HG03565 (cell line): ENCODE measurements around the gene CCDC6.
A peak's percentile ranks its signal among the peaks of the same experiment; 100 is the strongest.
"Not testable (repeated sequence)": the region's sequence is repeated elsewhere in the genome, so short reads cannot be mapped to it uniquely, and the experiment has no call there.

Experiments used
- ATAC-seq: cut with Tn5 transposase; IDR thresholded peaks from one replicate; pipeline ENCODE4 v1.9.1; 2021; ENCODE audit warnings: mild to moderate bottlenecking, moderate library complexity; ENCODE audit not compliant: unreplicated experiment

CCDC6 gene

DNA sequence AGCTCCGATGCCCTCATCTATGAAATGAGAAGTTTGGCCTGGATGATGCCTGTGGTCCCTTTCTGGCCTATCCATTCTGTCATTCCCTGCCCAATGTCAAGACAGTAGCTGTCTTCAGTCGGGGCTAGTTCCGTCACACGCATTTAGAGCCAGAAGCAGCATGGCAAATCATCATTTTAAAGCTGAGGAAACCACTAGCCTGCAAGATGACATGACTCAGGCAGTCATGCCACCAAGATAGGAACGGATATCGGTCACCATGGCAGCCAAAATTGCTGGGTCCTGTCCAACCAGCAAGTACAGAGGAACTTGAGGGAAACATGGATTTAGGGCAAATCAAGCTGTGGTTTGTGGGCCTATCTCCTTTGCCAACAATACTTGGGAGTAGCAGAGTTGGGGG is 88.6 kb downstream of the CCDC6 start:
- ATAC-seq: no peak

DNA sequence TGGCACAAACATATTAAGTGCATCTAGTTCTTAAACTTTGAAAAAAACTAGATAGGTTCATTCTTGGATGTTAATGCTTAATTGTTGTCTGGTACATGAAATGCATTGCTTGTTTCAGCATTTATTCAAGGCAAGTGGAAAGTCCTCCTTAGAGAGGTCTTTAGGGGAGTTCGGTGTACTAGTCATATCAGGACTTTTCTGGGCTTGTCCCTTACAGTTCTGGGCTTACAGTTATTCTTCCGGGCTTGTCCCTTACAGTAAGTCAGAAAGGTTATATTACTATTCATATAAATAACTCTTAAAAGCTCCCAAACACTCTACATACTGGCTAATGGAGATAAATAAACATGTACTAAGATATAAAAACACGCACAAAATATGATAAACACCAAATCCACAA is 91.5 kb downstream of the CCDC6 start:
- no peak for ATAC-seq

DNA sequence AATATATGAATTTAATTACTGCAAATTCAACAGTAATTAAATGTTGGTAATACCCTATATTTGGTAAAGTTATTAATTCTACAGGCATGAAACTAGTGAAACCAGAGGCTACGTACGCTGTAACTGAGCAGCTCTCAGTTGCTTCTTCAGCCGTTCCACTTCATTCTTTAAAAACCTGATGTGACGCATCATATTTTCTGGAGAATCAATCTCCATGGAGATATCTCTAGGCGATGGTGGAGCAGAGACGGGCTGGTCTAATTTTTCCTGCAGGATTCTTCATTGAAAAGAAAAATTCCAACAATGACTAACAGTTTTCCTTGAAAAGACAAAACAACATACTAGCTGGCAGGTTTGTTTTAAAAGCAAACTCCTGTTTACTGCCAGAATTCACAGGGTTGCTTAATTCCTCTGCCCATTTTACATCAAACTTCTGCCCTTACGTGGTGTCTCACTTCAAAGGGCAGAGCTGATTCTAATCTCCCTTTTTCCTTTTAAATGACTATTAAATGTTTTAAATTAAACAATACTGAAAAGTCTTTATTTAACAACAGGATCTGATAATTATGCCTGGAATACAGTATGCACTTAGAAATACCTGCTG is 93.7 kb downstream of the CCDC6 start:
- ATAC-seq: no peak

DNA sequence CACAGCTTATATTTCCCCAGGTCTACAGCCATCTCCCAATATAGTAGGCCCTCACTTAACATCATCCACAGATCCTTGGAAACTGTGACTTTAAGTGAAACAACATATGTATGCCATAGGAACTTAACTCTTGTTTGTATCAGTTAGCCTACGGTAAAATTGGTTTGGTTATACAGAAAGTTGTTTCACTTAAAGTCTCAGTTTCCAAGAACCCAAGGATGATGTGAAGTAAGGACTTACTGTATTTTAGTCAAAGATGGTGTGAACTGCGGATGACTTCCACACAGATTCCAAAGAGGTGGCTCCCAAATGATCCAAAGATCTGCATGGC is 96.7 kb downstream of the CCDC6 start:
- ATAC-seq: no peak

DNA sequence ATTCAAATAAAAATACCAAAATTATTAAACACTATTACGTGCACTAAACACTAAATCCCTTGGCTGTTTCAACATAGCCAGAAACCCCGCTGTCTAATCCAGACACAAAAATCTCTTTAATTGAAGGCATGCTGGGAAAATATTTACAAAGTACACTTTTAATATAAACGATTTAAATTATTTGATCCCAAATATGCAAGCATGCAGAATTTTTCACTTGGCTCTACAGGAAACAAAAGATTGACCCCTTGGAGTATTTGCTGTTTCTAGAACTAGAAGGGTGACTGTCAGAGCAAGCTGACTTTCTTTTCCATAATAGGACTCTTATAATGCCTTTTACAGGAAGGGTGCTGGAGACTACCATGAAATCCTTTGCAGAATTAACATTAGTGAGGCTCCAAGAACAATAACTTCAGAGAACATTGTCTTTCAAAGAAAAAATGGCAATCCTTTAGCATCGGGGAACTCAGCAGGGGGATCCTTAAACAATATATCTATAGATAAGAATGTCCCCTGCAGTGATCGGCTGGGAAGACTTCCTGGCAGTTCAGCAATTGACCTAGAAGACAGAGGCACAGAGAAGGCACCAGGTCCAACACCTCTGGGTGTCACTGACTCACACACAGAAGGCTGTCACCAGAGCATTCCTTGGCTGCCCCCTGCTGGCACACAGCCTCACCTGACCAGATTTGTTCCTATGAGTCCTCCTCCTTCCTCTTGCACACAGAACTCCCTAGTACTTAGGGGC is 97.3 kb downstream of the CCDC6 start:
- ATAC-seq: peak; percentile 93

DNA sequence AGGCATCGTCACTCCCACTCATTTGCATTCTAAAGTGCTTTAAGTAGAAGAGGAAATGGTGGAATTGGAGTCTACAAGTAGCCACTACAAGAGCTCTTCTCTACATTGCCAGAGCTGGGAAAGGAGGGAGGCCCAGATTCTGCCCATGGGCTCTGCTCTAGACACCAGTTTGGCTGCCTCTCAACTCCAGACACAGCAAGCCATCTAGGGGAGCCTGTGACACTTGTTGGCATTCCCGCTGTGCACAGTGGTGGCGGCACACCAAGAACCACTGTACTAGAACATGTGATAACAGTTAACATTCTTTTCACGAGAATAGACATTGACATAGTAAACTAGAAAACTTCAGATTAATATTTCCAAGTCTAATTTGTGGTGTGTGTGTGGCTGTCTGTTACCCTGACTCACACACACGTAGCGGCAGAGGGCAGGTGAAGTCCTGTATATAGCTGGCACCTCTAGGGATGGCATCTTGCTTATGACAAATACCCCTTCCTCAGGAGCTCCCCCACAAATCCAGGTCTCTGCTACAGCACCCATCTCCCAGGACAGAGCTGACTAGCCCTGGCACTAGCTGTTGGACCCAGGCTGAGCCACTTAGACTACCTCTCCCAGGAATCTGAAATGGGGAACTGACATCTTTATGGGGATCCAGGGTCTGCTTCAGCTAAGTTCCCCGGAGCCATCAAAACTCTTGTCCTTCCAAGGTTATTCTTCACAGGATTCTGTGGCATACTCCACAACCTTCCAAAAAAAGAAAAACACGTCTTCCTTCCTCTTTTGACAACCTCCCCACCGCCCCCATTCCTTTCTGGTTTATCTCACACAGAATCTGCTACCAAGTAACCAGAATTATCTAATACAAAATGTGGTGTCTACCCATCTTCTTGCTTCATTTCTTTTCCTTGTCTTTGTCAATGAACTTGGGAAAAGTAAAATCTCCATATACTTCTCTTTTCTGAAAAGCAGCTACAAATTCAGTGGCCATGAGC is 98.4 kb downstream of the CCDC6 start:
- ATAC-seq: no peak

DNA sequence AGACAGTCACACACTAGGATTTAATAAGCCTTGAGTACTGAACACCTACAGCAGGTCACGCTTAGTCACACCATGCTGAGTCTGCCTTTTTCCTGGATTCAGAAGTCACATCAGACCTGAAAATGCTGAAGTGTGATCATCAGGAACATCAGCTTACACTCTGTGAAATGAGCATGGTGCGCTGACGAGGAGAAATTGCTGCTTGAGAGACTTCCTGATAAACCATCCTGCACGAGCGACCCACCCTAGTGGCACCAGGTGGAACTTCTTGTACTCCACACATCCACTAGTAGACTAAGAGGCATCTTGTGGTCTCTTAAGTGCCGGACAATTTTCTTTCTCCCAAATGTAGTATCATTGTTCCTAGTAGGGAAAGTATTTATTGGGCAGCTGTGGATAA is 101.3 kb downstream of the CCDC6 start:
- ATAC-seq: no peak

DNA sequence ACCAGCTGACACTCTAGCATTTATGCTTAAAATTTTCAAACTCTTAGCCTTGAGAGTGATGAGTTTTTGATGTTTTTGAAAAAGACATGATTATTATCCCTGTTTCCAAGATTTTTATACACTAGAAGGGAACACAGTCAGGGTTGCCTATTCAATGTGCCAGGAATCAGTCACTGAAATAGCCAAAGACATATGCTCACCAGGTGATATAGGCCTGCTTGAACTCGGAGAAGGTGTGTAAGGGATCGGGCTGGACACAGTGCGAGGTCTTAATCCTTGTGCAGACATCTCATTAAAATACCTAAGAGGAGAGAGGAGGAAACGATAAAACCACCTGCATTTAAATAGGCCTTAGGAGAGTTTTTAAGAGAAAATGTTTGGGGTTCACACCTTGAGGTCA is 102.1 kb downstream of the CCDC6 start:
- ATAC-seq: no peak

DNA sequence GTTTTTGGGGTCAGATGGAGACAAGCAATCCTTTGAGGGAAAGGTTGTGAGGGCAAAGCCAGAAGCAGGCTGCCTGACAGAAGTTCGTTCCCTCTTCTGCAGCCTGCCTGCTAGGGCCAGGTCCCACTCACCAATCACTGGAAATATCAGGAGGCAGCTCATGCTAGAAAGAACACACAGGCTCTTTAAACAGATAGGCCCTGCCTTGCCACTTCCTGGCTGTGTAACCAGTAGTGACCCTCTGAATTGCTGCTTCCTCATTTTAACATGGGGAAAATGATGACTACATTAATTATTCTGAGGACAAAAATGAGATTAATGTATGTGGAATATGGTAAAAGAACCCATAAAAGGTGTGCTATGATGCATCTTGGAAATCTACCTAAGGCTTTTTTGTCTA is 102.6 kb downstream of the CCDC6 start:
- no peak for ATAC-seq

DNA sequence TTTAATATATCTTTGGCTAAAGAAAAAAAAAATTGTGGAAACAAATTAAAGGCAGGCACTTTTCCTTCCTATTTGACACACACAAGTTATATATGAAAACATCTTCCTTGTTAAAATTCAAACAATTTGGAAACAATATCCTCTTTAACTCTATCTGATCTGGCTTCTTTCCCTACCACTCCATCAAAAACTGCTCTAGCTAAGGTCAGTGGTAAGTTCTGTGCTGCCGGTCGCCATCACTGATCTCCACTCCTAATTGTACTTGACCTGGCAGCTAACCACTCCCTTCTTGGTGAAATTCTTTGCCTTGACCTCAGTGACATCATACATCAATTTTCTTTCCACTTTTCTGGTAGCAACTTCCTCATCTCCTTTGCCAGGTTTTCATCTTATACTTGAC is 105.2 kb downstream of the CCDC6 start:
- no peak for ATAC-seq

DNA sequence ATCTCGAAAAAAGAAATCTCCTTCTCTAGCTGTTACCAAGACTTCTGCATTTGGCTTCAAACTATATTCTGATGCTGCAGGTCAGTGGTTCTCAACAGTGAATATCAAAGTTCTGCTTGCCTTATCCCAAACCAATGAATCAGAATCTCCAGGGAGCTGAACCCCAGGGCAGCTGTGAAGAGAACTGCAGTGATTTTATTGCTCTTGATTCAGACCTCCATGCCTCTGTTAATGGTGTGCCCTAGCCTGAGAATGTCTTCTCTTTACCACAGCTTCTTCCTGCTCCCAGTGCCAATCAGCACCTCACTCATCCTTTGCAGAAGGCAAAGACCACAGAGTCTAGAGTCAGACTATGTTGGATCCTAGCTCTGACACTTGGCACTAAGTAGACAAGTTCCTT is 106.9 kb downstream of the CCDC6 start:
- ATAC-seq: no peak

DNA sequence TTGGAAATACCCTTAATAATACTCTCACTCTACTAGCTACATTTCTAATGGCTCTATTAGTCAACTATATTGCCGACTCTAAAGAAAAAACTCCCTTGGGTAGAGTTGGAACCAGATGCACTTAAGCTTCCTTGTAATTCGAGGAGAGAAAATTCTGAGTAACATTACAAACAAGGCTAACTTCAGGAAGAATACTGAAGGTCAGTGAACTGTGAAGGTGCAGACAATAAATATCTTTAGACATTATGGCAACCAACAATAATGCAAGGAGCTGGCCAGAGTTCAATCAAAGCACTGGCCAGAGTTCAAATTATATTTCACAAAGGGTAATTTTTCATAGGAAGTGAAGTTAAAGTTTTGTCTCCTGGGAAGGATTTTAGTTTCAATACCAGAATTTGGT is 112.4 kb downstream of the CCDC6 start:
- no peak for ATAC-seq

DNA sequence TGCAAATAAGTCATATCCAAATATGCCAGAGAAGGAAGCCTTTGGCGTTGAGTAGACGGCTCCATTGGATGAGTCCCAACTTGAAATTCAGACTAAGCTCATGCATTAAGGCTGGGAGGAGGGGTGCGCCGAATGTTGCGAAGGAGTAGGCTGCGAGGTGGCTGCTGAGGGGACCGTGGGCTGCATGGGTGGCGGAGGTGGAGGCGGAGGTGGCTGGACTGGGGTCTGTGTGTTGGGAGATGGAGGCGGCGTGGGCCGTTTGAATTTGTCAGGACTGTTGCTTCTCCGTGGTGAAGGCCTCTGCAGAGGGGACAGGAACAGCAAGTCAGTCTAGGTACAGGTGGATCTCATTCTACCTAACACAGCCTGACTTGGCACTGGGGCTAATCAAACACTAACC is 113.5 kb downstream of the CCDC6 start:
- no peak for ATAC-seq

DNA sequence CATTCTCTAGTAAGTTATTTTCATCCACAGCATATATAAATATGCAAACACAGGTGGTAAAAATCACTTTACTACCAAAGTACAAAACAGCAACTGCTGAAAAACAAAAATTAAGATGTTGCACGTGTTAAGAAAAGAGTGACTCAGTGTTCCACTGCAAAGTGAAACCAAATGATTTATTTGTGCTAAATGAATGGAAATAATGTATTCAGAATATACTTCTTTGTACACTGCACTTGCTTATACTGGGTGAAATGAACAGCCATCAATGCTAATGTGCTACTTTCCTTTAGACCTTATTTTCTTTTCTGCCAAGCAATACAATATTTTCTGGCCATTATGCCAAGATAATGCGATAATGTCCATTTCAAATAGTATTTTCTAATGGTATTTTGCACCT is 114.8 kb downstream of the CCDC6 start:
- no peak for ATAC-seq

DNA sequence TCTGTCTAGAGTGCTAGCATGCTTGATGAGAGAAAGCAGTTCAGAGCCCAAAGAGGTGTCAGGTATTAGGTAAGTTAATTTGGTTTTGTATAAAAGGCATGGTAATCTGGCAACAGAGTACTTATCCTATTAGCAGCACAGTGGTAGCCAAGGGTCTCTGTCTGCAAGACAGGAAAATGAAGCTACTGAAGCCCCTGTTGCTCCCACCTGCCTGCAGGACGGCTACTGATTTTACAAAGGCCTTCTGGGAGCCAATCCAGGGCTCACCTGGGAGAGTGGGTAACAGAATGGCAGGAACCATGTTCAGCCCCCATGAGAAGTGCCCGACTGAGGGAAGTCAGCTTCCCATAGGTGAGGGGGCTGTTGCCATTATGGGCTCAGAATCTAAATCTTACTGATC is 116.3 kb downstream of the CCDC6 start:
- not testable (repeated sequence) for ATAC-seq

DNA sequence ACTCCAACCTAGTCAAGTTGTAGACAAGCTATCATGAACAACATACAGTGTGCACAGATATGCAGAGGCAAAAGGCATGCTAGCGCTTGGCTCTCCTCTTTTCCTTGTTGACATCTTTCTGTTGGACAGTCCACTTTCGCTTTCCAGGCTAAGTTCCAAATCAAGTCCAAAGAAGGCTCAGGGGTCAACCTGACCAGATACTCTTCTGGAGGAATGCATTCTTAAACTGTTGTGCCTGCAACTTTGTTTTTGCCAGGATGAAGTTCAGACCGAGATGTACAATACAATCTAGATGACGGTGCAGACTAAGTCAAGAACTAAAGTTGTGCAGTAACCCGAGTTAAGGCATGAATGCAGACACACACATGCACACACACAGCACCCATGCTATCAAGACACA is 117.4 kb downstream of the CCDC6 start:
- ATAC-seq: not testable (repeated sequence)

DNA sequence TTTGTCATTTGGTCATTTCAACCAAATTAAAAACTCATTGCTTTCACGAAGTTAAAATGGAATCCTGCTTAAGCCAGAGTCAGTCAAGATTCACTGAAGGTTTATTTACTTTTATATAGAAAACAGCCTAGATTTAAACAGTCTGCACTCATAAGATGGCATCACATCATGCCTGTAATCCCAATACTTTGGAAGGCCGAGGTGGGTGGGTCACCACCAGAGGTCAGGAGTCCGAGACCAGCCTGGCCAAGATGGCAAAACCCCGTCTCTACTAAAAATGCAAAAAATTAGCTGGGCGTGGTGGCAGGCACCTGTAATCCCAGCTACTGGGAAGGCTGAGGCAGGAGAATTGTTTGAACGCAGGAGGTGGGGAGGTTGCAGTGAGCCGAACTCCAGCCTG is 119.3 kb downstream of the CCDC6 start:
- not testable (repeated sequence) for ATAC-seq

DNA sequence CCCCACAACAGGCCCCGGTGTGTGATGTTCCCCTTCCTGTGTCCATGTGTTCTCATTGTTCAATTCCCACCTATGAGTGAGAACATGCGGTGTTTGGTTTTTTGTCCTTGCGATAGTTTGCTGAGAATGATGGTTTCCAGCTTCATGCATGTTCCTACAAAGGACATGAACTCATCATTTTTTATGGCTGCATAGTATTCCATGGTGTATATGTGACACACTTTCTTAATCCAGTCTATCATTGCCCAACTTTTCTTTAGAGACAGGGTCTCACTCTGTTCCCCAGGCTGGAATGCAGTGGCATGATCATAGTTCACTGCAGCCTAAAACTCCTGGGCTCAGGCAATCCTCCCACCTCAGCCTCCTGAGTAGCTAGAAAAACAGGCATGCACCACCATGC is 120.9 kb downstream of the CCDC6 start:
- ATAC-seq: not testable (repeated sequence)

DNA sequence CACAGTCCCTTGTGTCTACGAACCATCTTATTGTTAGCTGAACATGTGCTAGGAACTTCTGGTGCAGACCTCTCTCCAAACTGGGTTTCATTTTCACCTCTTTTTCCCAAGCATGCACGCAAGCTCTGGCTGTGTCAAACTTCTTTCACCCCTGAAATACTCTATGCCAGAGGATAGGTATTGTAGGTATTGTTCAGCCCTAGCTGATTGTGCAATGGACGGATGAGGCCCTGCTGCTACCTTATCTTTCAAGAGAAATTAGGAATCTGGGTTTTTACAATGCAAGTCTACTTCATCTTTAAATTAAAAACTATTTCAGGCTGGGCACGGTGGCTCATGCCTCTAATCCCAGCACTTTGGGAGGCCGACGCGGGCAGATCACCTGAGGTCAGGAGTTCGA is 124.8 kb downstream of the CCDC6 start:
- ATAC-seq: no peak

DNA sequence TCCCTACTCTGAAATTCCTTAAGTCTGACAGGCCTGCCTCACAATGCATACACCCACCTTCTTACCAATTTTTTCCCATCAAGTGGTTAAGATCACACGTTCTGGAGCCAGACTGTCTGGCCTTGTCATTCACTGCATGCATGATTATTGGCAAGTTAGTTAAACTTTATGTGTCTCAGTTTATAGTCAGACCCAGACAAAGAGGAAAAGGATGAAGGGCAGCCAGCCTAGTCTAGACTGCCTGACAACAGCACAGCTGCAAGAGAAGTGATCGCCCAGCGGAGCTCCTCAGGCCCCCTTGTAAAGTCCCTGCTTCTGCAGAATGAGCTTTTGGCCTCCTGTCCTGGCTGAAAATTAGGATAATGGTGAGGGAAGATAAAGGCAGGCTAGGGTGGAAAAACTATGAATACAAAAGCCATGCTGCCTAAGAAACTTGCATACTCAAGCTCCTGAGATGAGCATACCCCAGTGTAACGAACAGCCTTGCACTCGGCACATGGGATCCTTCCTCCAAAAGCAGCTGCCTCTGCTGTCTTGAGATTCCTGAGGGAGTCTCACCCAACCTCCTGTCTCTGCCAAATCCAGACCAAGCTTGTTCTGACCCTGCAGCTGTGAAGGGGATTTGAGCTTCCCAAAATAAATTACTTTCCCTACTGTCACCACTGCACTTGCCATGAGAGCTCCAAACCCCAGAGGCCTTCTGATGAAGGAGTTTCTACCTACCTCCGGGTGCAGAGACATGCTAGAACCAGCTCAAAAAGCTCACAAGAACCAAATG is 126.4 kb downstream of the CCDC6 start:
- ATAC-seq: no peak

DNA sequence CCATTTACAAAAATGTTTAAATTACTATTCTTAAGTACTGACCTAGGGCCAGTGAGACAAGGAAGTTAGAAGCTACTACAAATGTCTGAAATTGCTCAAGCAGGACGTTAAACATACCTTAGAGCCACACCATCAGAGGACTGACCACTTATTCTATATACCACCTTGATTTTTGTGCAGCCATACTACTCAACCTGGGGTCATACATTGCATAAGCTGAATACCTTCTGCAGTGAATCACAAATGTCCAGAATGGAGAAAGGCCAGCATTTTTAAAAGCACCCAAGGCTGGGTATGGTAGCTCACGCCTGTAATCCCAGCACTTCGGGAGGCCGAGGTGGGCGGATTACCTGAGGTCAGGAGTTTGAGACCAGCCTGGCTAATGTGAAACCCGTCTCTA is 131.9 kb downstream of the CCDC6 start:
- ATAC-seq: no peak
